22Rv1 (cell line): ENCODE results near the gene PAX4.

Source experiments
- ZFX ChIP-seq: fragments of 450-650 bp; IDR thresholded peaks from 2 replicates; pipeline ENCODE4 v1.6.1; 2017; ENCODE audit warnings: antibody characterized with exemption, borderline replicate concordance
- TF ChIP-seq, protein P1 (sequence below): fragments of 450-650 bp; IDR thresholded peaks from 2 replicates; pipeline ENCODE4 v1.5.1; 2017; ENCODE audit warnings: mild to moderate bottlenecking

DNA sequence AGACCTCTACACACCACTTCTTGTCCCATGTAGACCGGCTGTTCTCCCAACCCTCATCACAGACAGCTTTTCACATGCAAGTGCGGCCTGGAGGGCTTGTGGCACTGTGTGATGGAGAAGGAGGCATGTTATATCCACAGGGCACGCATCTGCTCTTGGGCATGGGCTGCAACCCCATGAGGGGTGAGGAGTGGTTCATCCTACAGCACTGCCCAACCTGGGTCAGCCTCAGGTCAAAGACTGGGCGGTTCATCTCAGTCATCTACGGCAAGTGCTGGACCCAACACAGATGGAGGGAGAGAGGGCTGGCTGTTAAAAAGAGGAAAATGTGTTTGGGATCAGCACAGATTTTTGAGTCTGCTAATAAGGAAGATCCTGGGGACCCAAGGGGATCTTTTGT lies 22.2 kb downstream of the PAX4 start:
- TF ChIP-seq, protein P1, sequence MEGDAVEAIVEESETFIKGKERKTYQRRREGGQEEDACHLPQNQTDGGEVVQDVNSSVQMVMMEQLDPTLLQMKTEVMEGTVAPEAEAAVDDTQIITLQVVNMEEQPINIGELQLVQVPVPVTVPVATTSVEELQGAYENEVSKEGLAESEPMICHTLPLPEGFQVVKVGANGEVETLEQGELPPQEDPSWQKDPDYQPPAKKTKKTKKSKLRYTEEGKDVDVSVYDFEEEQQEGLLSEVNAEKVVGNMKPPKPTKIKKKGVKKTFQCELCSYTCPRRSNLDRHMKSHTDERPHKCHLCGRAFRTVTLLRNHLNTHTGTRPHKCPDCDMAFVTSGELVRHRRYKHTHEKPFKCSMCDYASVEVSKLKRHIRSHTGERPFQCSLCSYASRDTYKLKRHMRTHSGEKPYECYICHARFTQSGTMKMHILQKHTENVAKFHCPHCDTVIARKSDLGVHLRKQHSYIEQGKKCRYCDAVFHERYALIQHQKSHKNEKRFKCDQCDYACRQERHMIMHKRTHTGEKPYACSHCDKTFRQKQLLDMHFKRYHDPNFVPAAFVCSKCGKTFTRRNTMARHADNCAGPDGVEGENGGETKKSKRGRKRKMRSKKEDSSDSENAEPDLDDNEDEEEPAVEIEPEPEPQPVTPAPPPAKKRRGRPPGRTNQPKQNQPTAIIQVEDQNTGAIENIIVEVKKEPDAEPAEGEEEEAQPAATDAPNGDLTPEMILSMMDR: no peak
- TF ChIP-seq ZFX: no peak
